Stimulated activated CD8-positive, alpha-beta memory T cell treated with anti-CD3 and anti-CD28 coated beads, Interleukin-2, amount 100 ng/mL, for 48 hours (primary cell): Measurements from ENCODE around the gene MRPS7.

ENCODE experiments used
- DNase-seq, 2 donors: peaks; one replicate each; pipeline ENCODE4 v3.0.0-alpha.2; 2020; ENCODE audit warnings: low read depth in 2 of 2

The MRPS7 gene

GRCh38 chr17:75308732-75309629 lies 47.3 kb downstream of the MRPS7 start:
- no peak for DNase-seq

- DNase-seq = no peak
Observed at GRCh38 chr17:75313941-75314551, 52.4 kb downstream of the MRPS7 start.

- DNase-seq = no peak
Observed at GRCh38 chr17:75315541-75316243, 54.0 kb downstream of the MRPS7 start.
